Right cardiac atrium (tissue), 5 donors: ENCODE measurements around the gene ZNF287. TPM values are rescaled to one million over a fixed set of nuclear protein-coding genes. Genes with fewer than 3 reads are reported as not detected.
"Not testable (repeated sequence)": the region's sequence is repeated elsewhere in the genome, so short reads cannot be mapped to it uniquely, and the experiment has no call there.

Experiments
- ATAC-seq, 2 donors: fragments of 200-7000 bp; cut with Tn5 transposase; one replicate each; pipeline versions ENCODE4 v1.8.0 to v1.9.1; 2020; ENCODE audit warnings: moderate library complexity in 2 of 2, mild to moderate bottlenecking in 1 of 2
- DNase-seq, 3 donors: peaks; one replicate each; pipeline ENCODE4 v3.0.0-alpha.2; 2020
- H3K27ac ChIP-seq: one replicate; pipeline ENCODE4 v1.5.1; 2013; ENCODE audit warnings: mild to moderate bottlenecking, low read length, control low read depth, moderate library complexity
- H3K27me3 ChIP-seq: one replicate; pipeline ENCODE4 v1.6.1; 2013; ENCODE audit not compliant: control insufficient read depth, insufficient read depth
- H3K4me1 ChIP-seq: one replicate; pipeline ENCODE4 v1.6.1; 2013; ENCODE audit warnings: low read length; ENCODE audit not compliant: control insufficient read depth, insufficient read depth
- H3K4me3 ChIP-seq: one replicate; pipeline ENCODE4 v1.5.1; 2013; ENCODE audit warnings: low read length, control low read depth
- H3K9me3 ChIP-seq: one replicate; pipeline ENCODE4 v1.6.1; 2013; ENCODE audit warnings: low read length; ENCODE audit not compliant: control insufficient read depth
- WGBS: extraction: QIAGEN DNeasy Blood & Tissue Kit; methylation state at CpG from one replicate; pipeline ENCODE4 v1.1.7; 2013; 5-methylcytosine and 5-hydroxymethylcytosine counted together
- intact Hi-C, 4 donors: fragments of 100-400 bp; cut with DNase I; formaldehyde crosslinking; loops; one replicate each; pipeline versions ENCODE4 v1.11.0 to v1.14.0; 2022 to 2023
- polyA plus RNA-seq: library from polyadenylated mRNA; stranded (reverse); fragments of 200-250 nt; gene quantifications from one replicate; pipeline ENCODE4 v1.2.3, GENCODE V29; 2013
- total RNA-seq, 4 donors: library from RNA; stranded (reverse); fragmentation: NEBNext Ultra II Directional; extraction: Animal tissue kit (Norgen Biotek cat#: 25700); gene quantifications; one replicate each; pipeline ENCODE4 v1.2.1, GENCODE V29; 2021
- donor health status: healthy with polysubstance abuse.
- donor health status: DM: no; HTN: yes; CAD: no.
- donor health status: DM: no; HTN: no; CAD: no.
- donor health status: DM: no; HTN: yes; CAD: no; lungs with severe emphysema.
- donor health status: DM: yes; HTN: yes; CAD: no.

Gene ZNF287
- total and polyA plus RNA-seq, 5 donors = 5.3 to 12.5 (median 10.7) TPM

DNA sequence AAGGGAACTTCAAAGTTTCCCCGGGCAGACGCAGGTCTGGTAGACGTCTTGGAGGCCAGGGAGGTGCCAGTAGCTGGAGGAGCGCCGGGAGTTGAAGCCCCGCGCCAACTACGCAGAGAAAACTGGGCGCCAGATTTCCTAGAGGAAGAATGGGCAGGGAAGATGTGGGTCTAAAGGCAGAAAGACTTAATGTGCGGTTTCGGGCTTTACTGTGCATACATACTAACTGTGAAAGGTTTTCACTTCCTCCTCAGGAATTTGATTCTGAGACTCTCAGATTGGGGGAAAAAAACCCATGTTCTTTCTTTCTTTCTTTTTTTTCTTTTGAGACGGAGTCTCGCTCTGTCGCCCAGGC lies 331 bp upstream of the ZNF287 start:
- 24% methylated on average over 14 of the region's 14 CpGs for WGBS
- no peak for ATAC-seq
- Histone ChIP-seq H3K4me1 (no peaks in the 10 kb centered on the region), H3K4me3 (no peak overlapping the region), H3K9me3 (no peaks in the 10 kb centered on the region), H3K27me3 (no peaks in the 10 kb centered on the region), H3K27ac (no peak overlapping the region)
- DNase-seq = no peak
- intact Hi-C loops = no loop called here

DNA sequence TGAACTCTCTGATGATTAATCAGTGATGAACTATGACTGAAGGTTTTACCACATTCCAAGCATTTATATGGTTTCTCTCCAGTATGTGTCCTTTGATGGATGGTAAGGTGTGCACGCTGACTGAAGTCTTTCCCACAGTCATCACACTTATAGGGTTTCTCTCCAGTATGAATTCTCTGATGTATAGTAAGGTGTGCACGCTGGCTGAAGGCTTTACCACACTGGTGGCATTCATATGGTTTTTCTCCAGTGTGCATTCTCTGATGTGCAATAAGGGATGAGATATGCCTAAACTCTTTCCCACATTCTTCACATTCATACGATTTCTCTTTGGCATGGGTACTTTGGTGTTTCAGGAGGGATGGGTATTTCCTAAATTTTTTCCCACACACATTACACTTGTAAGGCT lies 16.4 kb downstream of the ZNF287 start:
- H3K4me3 ChIP-seq = no peak overlapping the region
- intact Hi-C loops = no loop called here
- no peaks in the 10 kb centered on the region for H3K4me1 ChIP-seq
- H3K27me3 ChIP-seq = no peaks in the 10 kb centered on the region
- WGBS = 98% methylated on average over 3 of the region's 3 CpGs
- no peak for ATAC-seq
- no peak for DNase-seq
- H3K27ac ChIP-seq = no peak overlapping the region
- H3K9me3 ChIP-seq = peaks cover 7% of the 10 kb centered on the region

- 97% methylated on average over 4 of the region's 4 CpGs for WGBS
- Histone ChIP-seq H3K27ac (no peak overlapping the region), H3K4me3 (no peak overlapping the region), H3K4me1 (no peaks in the 10 kb centered on the region), H3K27me3 (no peaks in the 10 kb centered on the region), H3K9me3 (peaks cover 5% of the 10 kb centered on the region)
- ATAC-seq (no peak), DNase-seq (no peak)
- intact Hi-C loops = no loop called here
Measured at GRCh38 chr17:16551878-16552636, 16.9 kb downstream of the ZNF287 start.

DNA sequence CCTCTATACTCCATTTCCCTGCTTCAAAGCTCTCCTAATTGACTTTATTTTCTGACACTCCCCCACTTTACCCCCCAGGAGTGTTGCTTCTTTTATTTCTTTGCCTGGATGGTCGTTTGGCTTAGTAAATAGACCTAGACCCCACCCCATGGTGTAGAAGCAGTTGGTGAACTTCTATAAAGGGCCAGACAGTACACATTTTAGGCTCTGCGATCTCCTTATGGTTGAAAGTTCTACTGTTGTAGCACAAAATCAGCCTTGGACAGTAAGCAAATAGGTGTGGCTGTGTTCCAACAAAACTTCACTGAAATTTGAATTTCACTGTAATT lies 31.9 kb downstream of the ZNF287 start:
- WGBS = 47% methylated on average over 2 of the region's 2 CpGs
- no peak overlapping the region for H3K4me3 ChIP-seq
- DNase-seq (no peak), ATAC-seq (no peak)
- no peaks in the 10 kb centered on the region for H3K4me1 ChIP-seq
- H3K9me3 ChIP-seq = no peaks in the 10 kb centered on the region
- no peak overlapping the region for H3K27ac ChIP-seq
- no peaks in the 10 kb centered on the region for H3K27me3 ChIP-seq
- intact Hi-C loops = loop anchor here in 1 of 4 donors (5.0 to 10.0 kb wide), 2 partner anchors 50 to 458 kb away; no protein-coding TSS in a partner anchor

DNA sequence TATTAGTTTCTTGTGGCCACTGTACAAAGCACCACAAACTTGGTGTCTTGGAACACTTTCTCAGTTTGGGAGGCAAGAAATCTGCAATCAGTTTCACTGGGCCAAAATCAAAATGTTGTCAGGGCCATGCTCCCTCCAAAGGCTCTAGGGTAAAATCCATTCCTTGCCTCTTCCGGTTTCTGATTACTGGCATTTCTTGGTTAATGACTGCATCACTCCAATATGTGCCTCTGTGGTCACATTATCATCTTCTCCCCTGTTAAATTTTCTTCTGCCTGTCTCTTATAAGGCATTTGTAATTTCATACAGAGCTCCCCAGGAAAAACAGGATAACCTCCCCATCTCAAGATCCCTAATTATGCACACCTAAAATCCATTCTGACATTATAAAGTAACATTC lies 34.8 kb downstream of the ZNF287 start:
- no peak for ATAC-seq
- Histone ChIP-seq H3K27me3 (no peaks in the 10 kb centered on the region), H3K9me3 (no peaks in the 10 kb centered on the region), H3K27ac (no peak overlapping the region), H3K4me3 (no peak overlapping the region), H3K4me1 (no peaks in the 10 kb centered on the region)
- no peak for DNase-seq
- intact Hi-C loops = loop anchor here in 1 of 4 donors (10.0 kb wide), 1 partner anchor 461 kb away; no protein-coding TSS in a partner anchor
- 92% methylated on average over 1 of the region's 1 CpG for WGBS

DNA sequence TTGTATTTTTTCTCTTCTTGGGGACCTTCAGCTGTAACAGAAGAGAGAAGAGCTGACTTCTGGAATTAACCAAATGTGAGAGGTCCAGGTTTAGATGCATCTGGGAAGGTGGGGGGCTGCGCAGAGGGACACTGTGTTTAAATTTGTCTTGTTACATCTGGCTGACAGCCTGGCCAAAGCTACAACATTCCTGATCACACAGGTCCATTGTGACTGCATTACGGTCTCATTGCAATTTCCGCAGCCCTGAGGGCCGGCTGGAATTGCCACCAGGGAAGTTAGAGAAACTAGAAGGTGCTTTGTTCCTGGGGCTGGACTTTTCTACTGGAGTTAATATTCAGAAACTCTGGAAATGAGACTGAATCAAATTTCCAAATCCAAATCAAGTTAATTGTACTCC lies 39.1 kb downstream of the ZNF287 start:
- no peak overlapping the region for H3K27ac ChIP-seq
- no peak overlapping the region for H3K4me3 ChIP-seq
- intact Hi-C loops = loop anchor here in 3 of 4 donors (10.0 kb wide), 2 partner anchors 165 to 465 kb away; no protein-coding TSS in a partner anchor
- H3K27me3 ChIP-seq = no peaks in the 10 kb centered on the region
- no peaks in the 10 kb centered on the region for H3K9me3 ChIP-seq
- 75% methylated on average over 4 of the region's 4 CpGs for WGBS
- no peak for DNase-seq
- no peak for ATAC-seq
- H3K4me1 ChIP-seq = no peaks in the 10 kb centered on the region

DNA sequence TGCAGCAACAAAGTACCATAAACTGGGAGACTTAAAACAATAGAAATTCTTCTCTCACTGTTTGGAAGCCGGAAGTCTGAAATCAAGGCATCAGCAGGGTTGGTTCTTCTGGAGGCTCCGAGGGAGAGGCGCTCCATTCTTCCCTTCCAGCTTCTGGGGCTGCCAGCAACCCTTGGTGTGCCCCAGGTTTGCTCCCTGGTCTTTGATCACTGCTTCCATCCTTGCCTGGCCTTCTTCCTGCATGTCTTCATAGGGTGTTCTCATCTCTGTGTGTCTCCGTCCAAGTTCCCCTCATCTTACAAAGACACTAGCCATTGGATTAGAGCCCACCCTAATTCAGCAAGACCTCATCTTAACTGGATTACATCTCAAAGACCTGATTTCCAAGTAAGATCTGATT lies 41.7 kb downstream of the ZNF287 start:
- Histone ChIP-seq H3K9me3 (no peaks in the 10 kb centered on the region), H3K4me3 (no peak overlapping the region), H3K4me1 (no peaks in the 10 kb centered on the region), H3K27me3 (no peaks in the 10 kb centered on the region), H3K27ac (no peak overlapping the region)
- no peak for ATAC-seq
- intact Hi-C loops = loop anchor here in 2 of 4 donors (10.0 kb wide), 1 partner anchor 162 kb away; no protein-coding TSS in a partner anchor
- DNase-seq = no peak
- 70% methylated on average over 4 of the region's 4 CpGs for WGBS

GRCh38 chr17:16525556-16525955 lies 43.4 kb downstream of the ZNF287 start:
- not testable (repeated sequence) for ATAC-seq, H3K4me1 ChIP-seq, H3K4me3 ChIP-seq, H3K27me3 ChIP-seq, DNase-seq, H3K27ac ChIP-seq, H3K9me3 ChIP-seq
- intact Hi-C loops = loop anchor here in 2 of 4 donors (10.0 kb wide), 1 partner anchor 161 kb away; no protein-coding TSS in a partner anchor
- 92% methylated on average over 6 of the region's 6 CpGs for WGBS

GRCh38 chr17:16521070-16521727 lies 47.8 kb downstream of the ZNF287 start:
- ATAC-seq (peak; percentile 90 to 93), DNase-seq (peak; percentile 66 to 73 (median 73))
- 27% methylated on average over 7 of the region's 7 CpGs for WGBS
- intact Hi-C loops = loop anchor here (2.0 to 10.0 kb wide), 4 partner anchors 68 to 159 kb away; no protein-coding TSS in a partner anchor
- no peak overlapping the region for H3K27ac ChIP-seq
- H3K4me3 ChIP-seq = no peak overlapping the region
- no peaks in the 10 kb centered on the region for H3K27me3 ChIP-seq
- no peaks in the 10 kb centered on the region for H3K9me3 ChIP-seq
- no peaks in the 10 kb centered on the region for H3K4me1 ChIP-seq

DNA sequence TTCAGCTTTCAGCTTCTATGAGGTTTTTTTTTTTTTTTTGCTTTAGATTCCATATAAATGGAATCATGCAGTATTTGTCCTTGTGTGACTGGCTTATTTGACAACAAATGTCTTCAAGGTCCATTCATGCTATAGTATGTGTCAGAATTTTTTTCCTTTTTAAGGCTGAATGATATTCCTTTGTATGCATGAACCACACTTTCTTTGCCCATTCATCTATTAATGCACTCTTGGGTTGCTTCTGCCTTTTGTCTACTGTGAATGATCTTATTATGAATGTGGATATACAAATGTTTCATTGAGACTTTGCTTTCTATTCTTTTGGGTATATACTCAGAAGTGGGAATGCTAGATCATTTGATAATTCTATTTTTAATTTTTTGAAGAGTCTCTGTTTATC lies 50.0 kb downstream of the ZNF287 start:
- intact Hi-C loops = no loop called here
- no peak overlapping the region for H3K27ac ChIP-seq
- no peaks in the 10 kb centered on the region for H3K9me3 ChIP-seq
- no peak overlapping the region for H3K4me3 ChIP-seq
- no peaks in the 10 kb centered on the region for H3K27me3 ChIP-seq
- H3K4me1 ChIP-seq = no peaks in the 10 kb centered on the region
- no peak for ATAC-seq
- no peak for DNase-seq

DNA sequence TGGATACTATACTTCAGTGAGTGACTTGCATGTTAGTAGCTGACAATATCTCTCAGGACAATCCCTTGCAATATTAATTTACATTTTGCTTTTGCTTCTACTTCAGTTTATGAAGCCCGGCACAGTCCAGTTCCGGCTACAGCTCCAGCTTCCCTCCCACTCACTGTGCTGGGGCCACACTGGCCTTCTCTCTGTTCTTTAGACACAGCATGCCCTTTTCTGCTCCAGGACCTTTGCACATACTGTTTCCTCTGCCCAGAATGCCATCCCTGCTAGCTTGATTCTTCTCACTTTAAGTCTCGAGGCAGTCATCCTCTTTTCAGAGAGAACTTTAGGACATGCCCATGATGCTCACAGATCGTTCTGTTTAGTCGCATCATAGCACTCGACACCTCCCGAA lies 51.5 kb downstream of the ZNF287 start:
- no peak overlapping the region for H3K4me3 ChIP-seq
- ATAC-seq (no peak), DNase-seq (no peak)
- no peak overlapping the region for H3K27ac ChIP-seq
- WGBS = 83% methylated on average over 7 of the region's 7 CpGs
- H3K4me1 ChIP-seq = no peaks in the 10 kb centered on the region
- no peaks in the 10 kb centered on the region for H3K27me3 ChIP-seq
- intact Hi-C loops = no loop called here
- no peaks in the 10 kb centered on the region for H3K9me3 ChIP-seq
